Heart right ventricle (tissue), 16 donors: Measurements from ENCODE around the gene ARHGAP12. TPM values are rescaled to one million over a fixed set of nuclear protein-coding genes. Genes with fewer than 3 reads are reported as not detected.

ENCODE experiments used
- ATAC-seq, 8 donors: fragments of 200-7000 bp; cut with Tn5 transposase; one replicate each; pipeline ENCODE4 v1.9.1; 2020; ENCODE audit warnings: mild to moderate bottlenecking in 8 of 8, moderate library complexity in 8 of 8, moderate number of reproducible peaks in 1 of 8
- DNase-seq, 2 donors: peaks; one replicate each; pipeline ENCODE4 v3.0.0-alpha.2; 2020
- H3K27ac ChIP-seq, 10 donors: fragments of 200-600 bp; sonication (generic) in 2 of 10; one replicate each; pipeline versions ENCODE4 v1.5.0 to v1.8.0; 2020 to 2022; ENCODE audit warnings: mild to moderate bottlenecking in 3 of 10
- H3K27me3 ChIP-seq, 7 donors: fragments of 200-600 bp; one replicate each; pipeline ENCODE4 v1.8.0; 2021 to 2022; ENCODE audit warnings: mild to moderate bottlenecking in 2 of 7
- H3K36me3 ChIP-seq, 9 donors: fragments of 200-600 bp; sonication (generic) in 1 of 9; one replicate each; pipeline versions ENCODE4 v1.5.0 to v1.8.0; 2020 to 2022; ENCODE audit warnings: mild to moderate bottlenecking in 2 of 9
- H3K4me1 ChIP-seq, 9 donors: fragments of 200-600 bp; sonication (generic) in 1 of 9; one replicate each; pipeline versions ENCODE4 v1.5.0 to v1.8.0; 2020 to 2022; ENCODE audit warnings: mild to moderate bottlenecking in 4 of 9
- H3K4me3 ChIP-seq, 10 donors: fragments of 200-600 bp; sonication (generic) in 2 of 10; one replicate each; pipeline versions ENCODE4 v1.5.0 to v1.8.0; 2020 to 2022; ENCODE audit warnings: mild to moderate bottlenecking in 7 of 10, moderate library complexity in 2 of 10
- H3K9me3 ChIP-seq, 11 donors: fragments of 200-600 bp in 10 of 11; sonication (generic) in 2 of 11; one replicate each; pipeline versions ENCODE4 v1.5.0 to v1.8.0; 2013 to 2022; ENCODE audit warnings: mild to moderate bottlenecking in 2 of 11, control low read depth in 1 of 11, moderate library complexity in 1 of 11
- WGBS, 2 donors: extraction: QIAGEN DNeasy Blood & Tissue Kit; methylation state at CpG; one replicate each; pipeline ENCODE4 v1.1.7; 2013; ENCODE audit warnings: inconsistent platforms in 1 of 2; 5-methylcytosine and 5-hydroxymethylcytosine counted together
- intact Hi-C, 10 donors: fragments of 100-400 bp; cut with DNase I; formaldehyde crosslinking; loops; one replicate each; pipeline versions ENCODE4 v1.11.1 to v1.14.2; 2022
- polyA plus RNA-seq, 2 donors: library from polyadenylated mRNA; stranded (reverse); fragments of 200-250 nt; gene quantifications; one replicate each; pipeline ENCODE4 v1.2.3, GENCODE V29; 2013
- total RNA-seq, 10 donors: library from RNA; stranded (reverse); fragmentation: NEBNext Ultra II Directional in 3 of 10; extraction: Animal tissue kit (Norgen Biotek cat#: 25700) in 3 of 10; gene quantifications; one replicate each; pipeline versions ENCODE4 v1.2.1 to v1.2.4, GENCODE V29; 2021 to 2023
- TF ChIP-seq, protein P1 (sequence below), 9 donors: fragments of 200-600 bp; sonication (generic) in 2 of 9; IDR thresholded peaks; one replicate each; pipeline versions ENCODE4 v1.5.0 to v1.8.0; 2021 to 2022; ENCODE audit warnings: antibody characterized with exemption in 9 of 9, mild to moderate bottlenecking in 5 of 9, moderate library complexity in 1 of 9
- donor health status: Arrhythmogenic right ventricular cardiomyopathy.
- donor health status: ischemic (EF 13 %, LVEDD 7.1; RV severe dilation, severe dysfunction).
- donor health status: healthy with polysubstance abuse.
- donor health status: DM: no; HTN: yes; CAD: no.
- donor health status: DM: no; HTN: no; CAD: no.
- donor health status: ischemic (EF 25% LVEDD 6.9; RV normal size, moderate dysfunction).
- donor health status: ischemic (EF 25% LVEDD 5.7; RV mildly dilated, moderate dysfunction).
- donor health status: healthy.
- donor health status: DM: yes; HTN: yes; CAD: no.
- donor health status: Ischemic cardiomyopathy.
- donor health status: ischemic (EF 35%, LVEDD 5.7; RV mildly dilated, moderate dysfunction).
- donor health status: nonischemic (EF 11% LVEDD 7.7; RV severe dilation, severe dysfunction).
- donor health status: DM: yes; HTN: yes; CAD: no.
- donor health status: PGD.
- donor health status: ischemic (EF 29% LVEDD 5.4; RV normal size, mild dysfunction).
- donor health status: nonischemic (EF 23%, LVEDD 6.1; RV moderate dilation, normal function).

The ARHGAP12 gene
- total and polyA plus RNA-seq, 12 donors, result 7.6 to 35.2 (median 21.0) TPM

- Histone ChIP-seq H3K27ac (no peak overlapping the region), H3K4me3 (no peak overlapping the region), H3K4me1 (peaks cover 3 to 46% (median 40%) of the 10 kb centered on the region in 9 donors), H3K36me3 (peaks cover 0 to 31% (median 0%) of the 10 kb centered on the region in 9 donors), H3K27me3 (no peaks in the 10 kb centered on the region), H3K9me3 (peaks cover 0 to 3% (median 0%) of the 10 kb centered on the region in 11 donors)
- 75 to 77% methylated on average over 7 of the region's 7 CpGs for WGBS, 2 donors
- intact Hi-C loops, result no loop called here
- ATAC-seq (peak in 4 of 8 donors; percentile 23 to 55 (median 38)), DNase-seq (no peak)
- TF ChIP-seq, protein P1, sequence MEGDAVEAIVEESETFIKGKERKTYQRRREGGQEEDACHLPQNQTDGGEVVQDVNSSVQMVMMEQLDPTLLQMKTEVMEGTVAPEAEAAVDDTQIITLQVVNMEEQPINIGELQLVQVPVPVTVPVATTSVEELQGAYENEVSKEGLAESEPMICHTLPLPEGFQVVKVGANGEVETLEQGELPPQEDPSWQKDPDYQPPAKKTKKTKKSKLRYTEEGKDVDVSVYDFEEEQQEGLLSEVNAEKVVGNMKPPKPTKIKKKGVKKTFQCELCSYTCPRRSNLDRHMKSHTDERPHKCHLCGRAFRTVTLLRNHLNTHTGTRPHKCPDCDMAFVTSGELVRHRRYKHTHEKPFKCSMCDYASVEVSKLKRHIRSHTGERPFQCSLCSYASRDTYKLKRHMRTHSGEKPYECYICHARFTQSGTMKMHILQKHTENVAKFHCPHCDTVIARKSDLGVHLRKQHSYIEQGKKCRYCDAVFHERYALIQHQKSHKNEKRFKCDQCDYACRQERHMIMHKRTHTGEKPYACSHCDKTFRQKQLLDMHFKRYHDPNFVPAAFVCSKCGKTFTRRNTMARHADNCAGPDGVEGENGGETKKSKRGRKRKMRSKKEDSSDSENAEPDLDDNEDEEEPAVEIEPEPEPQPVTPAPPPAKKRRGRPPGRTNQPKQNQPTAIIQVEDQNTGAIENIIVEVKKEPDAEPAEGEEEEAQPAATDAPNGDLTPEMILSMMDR (IDR thresholded peaks at IDR 0.05), result no peak
These were observed 20.5 kb downstream of the ARHGAP12 start for GRCh38 chr10:31908157-31908556.

GRCh38 chr10:31906039-31906438 is 22.6 kb downstream of the ARHGAP12 start:
- TF ChIP-seq, protein P1 (IDR thresholded peaks at IDR 0.05), result no peak
- Histone ChIP-seq H3K4me1 (peaks cover 0 to 40% (median 22%) of the 10 kb centered on the region in 9 donors), H3K36me3 (peaks cover 0 to 31% (median 0%) of the 10 kb centered on the region in 9 donors), H3K27me3 (no peaks in the 10 kb centered on the region), H3K27ac (no peak overlapping the region), H3K9me3 (peaks cover 0 to 11% (median 3%) of the 10 kb centered on the region in 11 donors), H3K4me3 (no peak overlapping the region)
- WGBS, 2 donors, result 79 to 83% methylated on average over 5 of the region's 5 CpGs
- intact Hi-C loops, result no loop called here
- ATAC-seq (no peak), DNase-seq (no peak)

DNA sequence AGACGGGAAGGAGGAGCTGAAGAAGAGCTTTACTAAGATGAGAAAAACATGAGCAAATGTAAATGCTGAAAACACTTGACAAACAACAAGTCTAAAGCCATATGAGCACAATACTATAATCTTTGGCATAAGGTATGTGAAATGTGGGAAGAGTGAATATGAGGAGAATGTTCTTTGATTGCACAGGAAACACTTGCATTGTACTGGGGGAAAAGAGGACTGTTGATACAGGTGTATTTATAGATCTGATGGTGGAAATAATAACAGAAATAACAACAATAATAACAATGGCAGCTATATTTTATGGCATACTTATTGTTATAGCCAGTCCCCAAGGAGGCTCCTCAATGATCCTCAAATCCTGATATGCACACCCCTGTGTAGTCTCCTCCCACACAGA is 23.0 kb downstream of the ARHGAP12 start:
- Histone ChIP-seq H3K9me3 (peaks cover 0 to 11% (median 3%) of the 10 kb centered on the region in 11 donors), H3K4me3 (no peak overlapping the region), H3K27ac (no peak overlapping the region), H3K4me1 (peaks cover 0 to 40% (median 22%) of the 10 kb centered on the region in 9 donors), H3K27me3 (no peaks in the 10 kb centered on the region), H3K36me3 (peaks cover 0 to 31% (median 0%) of the 10 kb centered on the region in 9 donors)
- 66 to 73% methylated on average over 1 of the region's 1 CpG for WGBS, 2 donors
- intact Hi-C loops, result no loop called here
- TF ChIP-seq, protein P1 (IDR thresholded peaks at IDR 0.05), result no peak
- ATAC-seq, result no peak
- DNase-seq, result no peak

DNA sequence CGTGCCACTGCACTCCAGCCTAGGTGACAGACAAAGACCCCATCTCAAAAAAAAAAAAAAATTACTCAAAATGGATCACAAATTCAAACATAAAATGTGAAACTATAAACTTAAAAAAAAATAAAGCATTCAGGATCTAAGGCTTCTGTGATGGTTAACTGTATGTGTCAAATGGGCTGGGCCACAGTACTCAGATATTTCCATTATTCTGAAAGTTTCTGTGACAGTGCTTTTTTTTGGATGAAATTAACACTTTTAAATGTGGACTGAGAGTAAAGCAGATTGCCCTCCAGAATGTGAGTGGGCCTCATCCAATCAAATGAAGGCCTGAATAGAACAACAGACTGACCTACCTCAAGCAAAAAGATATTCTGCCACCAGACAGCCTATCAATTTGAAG is 26.0 kb downstream of the ARHGAP12 start:
- Histone ChIP-seq H3K4me1 (peaks cover 2 to 33% (median 18%) of the 10 kb centered on the region in 9 donors), H3K4me3 (no peak overlapping the region), H3K36me3 (peaks cover 0 to 18% (median 0%) of the 10 kb centered on the region in 9 donors), H3K9me3 (peaks cover 0 to 8% (median 3%) of the 10 kb centered on the region in 11 donors), H3K27me3 (no peaks in the 10 kb centered on the region), H3K27ac (no peak overlapping the region)
- WGBS, 2 donors, result 94 to 100% methylated on average over 1 of the region's 1 CpG
- DNase-seq (no peak), ATAC-seq (no peak)
- intact Hi-C loops, result no loop called here
- TF ChIP-seq, protein P1 (IDR thresholded peaks at IDR 0.05), result no peak
